ENCODE measurements around the gene C7orf57.

DNA sequence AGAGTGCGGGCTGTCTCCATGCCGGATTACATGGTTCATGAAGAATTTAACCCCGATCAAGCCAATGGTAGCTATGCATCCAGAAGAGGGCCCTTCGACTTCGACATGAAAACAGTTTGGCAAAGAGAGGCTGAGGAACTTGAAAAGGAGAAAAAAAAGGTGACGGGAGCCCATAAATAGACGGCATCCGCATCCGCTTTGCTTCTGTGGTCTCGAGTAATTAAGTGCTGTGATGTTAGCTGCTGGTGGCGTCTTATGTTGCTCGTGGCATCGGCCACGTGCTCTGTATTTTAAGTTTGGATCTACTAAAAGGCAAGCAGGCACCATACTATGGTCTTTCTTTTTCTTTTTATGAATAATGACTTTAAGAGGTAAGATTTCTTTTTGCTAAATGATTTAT lies 11.1 kb downstream of the C7orf57 start:
- TF ChIP-seq, protein P1, sequence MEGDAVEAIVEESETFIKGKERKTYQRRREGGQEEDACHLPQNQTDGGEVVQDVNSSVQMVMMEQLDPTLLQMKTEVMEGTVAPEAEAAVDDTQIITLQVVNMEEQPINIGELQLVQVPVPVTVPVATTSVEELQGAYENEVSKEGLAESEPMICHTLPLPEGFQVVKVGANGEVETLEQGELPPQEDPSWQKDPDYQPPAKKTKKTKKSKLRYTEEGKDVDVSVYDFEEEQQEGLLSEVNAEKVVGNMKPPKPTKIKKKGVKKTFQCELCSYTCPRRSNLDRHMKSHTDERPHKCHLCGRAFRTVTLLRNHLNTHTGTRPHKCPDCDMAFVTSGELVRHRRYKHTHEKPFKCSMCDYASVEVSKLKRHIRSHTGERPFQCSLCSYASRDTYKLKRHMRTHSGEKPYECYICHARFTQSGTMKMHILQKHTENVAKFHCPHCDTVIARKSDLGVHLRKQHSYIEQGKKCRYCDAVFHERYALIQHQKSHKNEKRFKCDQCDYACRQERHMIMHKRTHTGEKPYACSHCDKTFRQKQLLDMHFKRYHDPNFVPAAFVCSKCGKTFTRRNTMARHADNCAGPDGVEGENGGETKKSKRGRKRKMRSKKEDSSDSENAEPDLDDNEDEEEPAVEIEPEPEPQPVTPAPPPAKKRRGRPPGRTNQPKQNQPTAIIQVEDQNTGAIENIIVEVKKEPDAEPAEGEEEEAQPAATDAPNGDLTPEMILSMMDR (IDR thresholded peaks at IDR 0.05), result no peak
- TF ChIP-seq POLR2A (IDR thresholded peaks at IDR 0.05) (no peak), EP300 (IDR thresholded peaks at IDR 0.05) (no peak)
